K562 (cell line): ENCODE measurements around the gene GPX2. TPM values are rescaled to one million over a fixed set of nuclear protein-coding genes. Genes with fewer than 3 reads are reported as not detected.

ENCODE experiments used
- ATAC-seq: fragments of 200-7000 bp; cut with Tn5 transposase; 3 replicates; pipeline ENCODE4 v1.9.1; 2020; ENCODE audit warnings: moderate library complexity
- BruUV-seq: library from RNA; stranded (reverse); fragments of 400-500 nt; replicated peaks from 2 replicates; lab custom pipeline; 2021; lab: Mats Ljungman, UMichigan
- CTCF ChIA-PET: fragments of 300-600 bp; formaldehyde crosslinking; extraction: SDS; loops from one replicate; lab custom pipeline; 2021; ENCODE audit warnings: low intra/inter-chr PET ratio; lab: Yijun Ruan, JAX
- POLR2A ChIA-PET: fragments of 300-600, 350-650 bp; sonication (Branson Sonifier 250); formaldehyde crosslinking; extraction: SDS; loops from one replicate; lab custom pipeline; 2021; ENCODE audit warnings: antibody characterized with exemption, inconsistent platforms; lab: Yijun Ruan, JAX
- DNase-seq, 4 experiments: peaks; one replicate each; pipeline versions ENCODE4 v3.0.0 to v3.0.0-alpha.2; 2011 to 2018; ENCODE audit warnings: low spot score in 3 of 4, mixed read lengths in 3 of 4; ENCODE audit errors: extremely low read depth in 1 of 4
- FAIRE-seq: peaks from 2 replicates; lab custom pipeline; 2011; peaks lifted over from hg19 to GRCh38; lab: Jason Lieb, UNC
- H2AFZ ChIP-seq: 2 replicates; pipeline ENCODE4 v1.6.0; 2011; ENCODE audit warnings: low read depth, low read length, control low read depth, inconsistent platforms
- H3K27ac ChIP-seq: fragments of 200-600 bp; 3 replicates; pipeline ENCODE4 v1.8.0; 2011; ENCODE audit warnings: low read depth, mild to moderate bottlenecking, control low read depth, inconsistent platforms, low read length, moderate library complexity, mixed read lengths; ENCODE audit errors: extremely low read depth
- H3K27me3 ChIP-seq, 2 experiments: fragments of 300-600 bp in 1 of 2; 2 replicates in 1 of 2; 3 replicates in 1 of 2; pipeline versions ENCODE4 v1.6.0 to v1.8.0; 2011; ENCODE audit warnings: inconsistent platforms in 2 of 2, low read length in 2 of 2, mild to moderate bottlenecking in 1 of 2, mixed read lengths in 1 of 2, moderate library complexity in 1 of 2; ENCODE audit not compliant: control insufficient read depth in 2 of 2, insufficient read depth in 2 of 2
- H3K36me3 ChIP-seq: fragments of 300-600 bp; 3 replicates; pipeline ENCODE4 v1.8.0; 2011; ENCODE audit warnings: mild to moderate bottlenecking, low read length, inconsistent platforms; ENCODE audit not compliant: control insufficient read depth, insufficient read depth
- H3K4me1 ChIP-seq, 2 experiments: fragments of 200-600 bp in 1 of 2; replicated peaks in 1 of 2; 2 replicates in 1 of 2; 3 replicates in 1 of 2; pipeline versions ENCODE4 v1.5.1 to v1.8.0; 2011; ENCODE audit warnings: inconsistent platforms in 2 of 2, low read length in 2 of 2, mild to moderate bottlenecking in 1 of 2, mixed read lengths in 1 of 2, moderate library complexity in 1 of 2; ENCODE audit not compliant: control insufficient read depth in 2 of 2, insufficient read depth in 2 of 2
- H3K4me2 ChIP-seq: 2 replicates; pipeline ENCODE4 v1.6.1; 2011; ENCODE audit warnings: low read length, control low read depth, inconsistent platforms, mixed read lengths; ENCODE audit not compliant: insufficient read depth
- H3K4me3 ChIP-seq: fragments of 200-600 bp; sonication (generic), shearing (Covaris generic); 2 replicates; pipeline ENCODE4 v1.5.1; 2016; ENCODE audit warnings: control low read depth, inconsistent platforms
- H3K79me2 ChIP-seq: fragments of 200-600 bp; 3 replicates; pipeline ENCODE4 v1.8.0; 2011; ENCODE audit warnings: low read length, inconsistent platforms; ENCODE audit not compliant: control insufficient read depth, insufficient read depth
- H3K9ac ChIP-seq, 2 experiments: 2 replicates each; pipeline versions ENCODE4 v1.6.0 to v1.6.1; 2011; ENCODE audit warnings: low read depth in 2 of 2, low read length in 2 of 2, control low read depth in 1 of 2, inconsistent platforms in 1 of 2, mild to moderate bottlenecking in 1 of 2, mixed read lengths in 1 of 2; ENCODE audit not compliant: insufficient read depth in 1 of 2
- H3K9me1 ChIP-seq: one replicate; pipeline ENCODE4 v1.6.0; 2011; ENCODE audit warnings: inconsistent platforms, mild to moderate bottlenecking, low read length, moderate library complexity; ENCODE audit not compliant: control insufficient read depth, insufficient read depth
- H3K9me3 ChIP-seq: replicated peaks from 2 replicates; pipeline ENCODE4 v1.5.1; 2011; ENCODE audit warnings: low read depth, low read length, inconsistent platforms; ENCODE audit not compliant: control insufficient read depth, insufficient read depth
- H4K20me1 ChIP-seq: replicated peaks from 2 replicates; pipeline ENCODE4 v1.6.1; 2011; ENCODE audit warnings: low read length, inconsistent platforms, mixed read lengths; ENCODE audit not compliant: control insufficient read depth, insufficient read depth
- HMG20B ChIP-seq: fragments of 250-450 bp; sonication (Bioruptor Pico); IDR thresholded peaks from 2 replicates; pipeline ENCODE4 v1.5.0; 2021; ENCODE audit warnings: mild to moderate bottlenecking
- HNRNPK ChIP-seq: fragments of 200-400 bp; formaldehyde crosslinking; IDR thresholded peaks from one replicate; pipeline ENCODE4 v1.6.1; 2018; ENCODE audit warnings: mild to moderate bottlenecking, low read depth, low read length; ENCODE audit not compliant: poor library complexity, severe bottlenecking
- HNRNPL ChIP-seq: fragments of 200-400 bp; formaldehyde crosslinking; IDR thresholded peaks from 2 replicates; pipeline ENCODE4 v1.6.1; 2017; ENCODE audit warnings: low read depth, mild to moderate bottlenecking, low read length
- HSF4 ChIP-seq: fragments of 250-450 bp; sonication (Bioruptor Pico); IDR thresholded peaks from 2 replicates; pipeline ENCODE4 v2.1.2; 2022; ENCODE audit warnings: mild to moderate bottlenecking, moderate library complexity, borderline replicate concordance
- PHTF2 ChIP-seq: fragments of 250-450 bp; sonication (Bioruptor Pico); IDR thresholded peaks from 2 replicates; pipeline ENCODE4 v1.5.0; 2021; ENCODE audit warnings: mild to moderate bottlenecking
- ZBTB49 ChIP-seq: sonication (generic); formaldehyde crosslinking; IDR thresholded peaks from 2 replicates; pipeline ENCODE4 v1.8.0; 2022; ENCODE audit warnings: missing genetic modification reagents, mild to moderate bottlenecking, borderline replicate concordance
- ZNF511 ChIP-seq: sonication (generic); formaldehyde crosslinking; IDR thresholded peaks from 2 replicates; pipeline ENCODE4 v1.8.0; 2022; ENCODE audit warnings: mild to moderate bottlenecking, missing genetic modification reagents
- WGBS: fragments of 100-300 bp; shearing (Covaris generic); methylation state at CpG from one replicate; pipeline ENCODE4 v1.1.6; 2016; ENCODE audit warnings: low coverage, mixed read lengths; ENCODE audit not compliant: insufficient coverage; ENCODE audit errors: missing lambda C conversion rate; 5-methylcytosine and 5-hydroxymethylcytosine counted together
- in situ Hi-C: fragments of 300-500 bp; cut with MboI; formaldehyde crosslinking; loops from 4 replicates; pipeline ENCODE4 v1.15.0; 2018; ENCODE audit warnings: inconsistent platforms, mixed read lengths
- intact Hi-C: fragments of 100-400 bp; cut with micrococcal nuclease; formaldehyde crosslinking; loops from 2 replicates; pipeline ENCODE4 v1.14.2; 2022
- polyA plus RNA-seq, 8 experiments: library from polyadenylated mRNA; depleted of rRNA in 4 of 8; stranded (reverse) in 5 of 8; unstranded in 3 of 8; fragments of >200 nt; fragmentation: Nextera tagmentation in 2 of 8; fragmentation: Illumina TruSeq in 1 of 8; extraction: Ambion mirVana in 2 of 8; extraction: Trizol in 1 of 8; gene quantifications; 2 replicates each; pipeline versions ENCODE4 v1.2.1 to v1.2.3, GENCODE V29; 2011 to 2014; ENCODE audit warnings: inconsistent platforms in 1 of 8, missing spikeins in 1 of 8
- total RNA-seq, 7 experiments: library from RNA; depleted of rRNA in 6 of 7; stranded (reverse); fragments of >200 nt in 6 of 7; fragmentation: Illumina TruSeq in 2 of 7; extraction: Trizol in 2 of 7; gene quantifications; 2 replicates each; pipeline versions ENCODE4 v1.2.1 to v1.2.3, GENCODE V29; 2011 to 2021; ENCODE audit warnings: low replicate concordance in 1 of 7

Gene GPX2
- total and polyA plus RNA-seq, 9 of the 15 experiments (the other 6 are each of a cell fraction or from before 2014, with no cell fraction given): 0.24 TPM; not detected in 8

GRCh38 chr14:64979336-64980074, 37.0 kb upstream of the GPX2 start:
- 22% methylated on average over 4 of the region's 5 CpGs for WGBS
- Histone ChIP-seq H3K9me1 (no peaks in the 10 kb centered on the region), H3K27ac (no peak overlapping the region), H3K9ac (no peak overlapping the region), H3K4me1 (no peaks in the 10 kb centered on the region; a peak in 1 of 5 replicates), H3K4me3 (no peak overlapping the region), H3K9me3 (no peaks in the 10 kb centered on the region), H3K79me2 (no peaks in the 10 kb centered on the region), H3K4me2 (no peak overlapping the region), H3K36me3 (no peaks in the 10 kb centered on the region), H4K20me1 (no peaks in the 10 kb centered on the region), H3K27me3 (peaks cover 0 to 19% of the 10 kb centered on the region in 2 experiments; a peak in 2 of 5 replicates), H2AFZ (no peak overlapping the region)
- in situ Hi-C loops: no loop called here
- POLR2A ChIA-PET: interaction anchor here (0.9 kb wide), 1 partner anchor 14 kb away, joined by 3 read pairs; no protein-coding TSS in a partner anchor
- CTCF ChIA-PET: no interaction called here
- intact Hi-C loops: loop anchor here (5.0 to 10.0 kb wide), 2 partner anchors 77 to 305 kb away; no protein-coding TSS in a partner anchor
- DNase-seq (no peak), ATAC-seq (no peak; the same call in 2 of the 3 replicates), FAIRE-seq (no peak)
- TF ChIP-seq ZNF511 (no peak), HNRNPK (no peak), HSF4 (CRISPR knock-in tag) (no peak), ZBTB49 (CRISPR knock-in tag) (no peak), HMG20B (no peak), PHTF2 (CRISPR knock-in tag) (no peak), HNRNPL (no peak)
- BruUV-seq: no TSS peak
